AG09309 (cell line): ENCODE data around the gene CEP131.

Experiments
- DNase-seq: peaks from one replicate; pipeline ENCODE4 v3.0.0-alpha.2; 2010; ENCODE audit warnings: low read depth
- H3K4me3 ChIP-seq: 2 replicates; pipeline ENCODE4 v1.5.1; 2011; ENCODE audit warnings: mild to moderate bottlenecking, low read depth, low read length, moderate library complexity; ENCODE audit not compliant: control insufficient read depth
- CTCF ChIP-seq: IDR thresholded peaks from 2 replicates; pipeline ENCODE4 v1.5.1; 2011; ENCODE audit warnings: mild to moderate bottlenecking, low read depth, low read length, inconsistent platforms; ENCODE audit not compliant: insufficient read depth, control insufficient read depth; ENCODE audit errors: missing control alignments

The CEP131 gene

DNA sequence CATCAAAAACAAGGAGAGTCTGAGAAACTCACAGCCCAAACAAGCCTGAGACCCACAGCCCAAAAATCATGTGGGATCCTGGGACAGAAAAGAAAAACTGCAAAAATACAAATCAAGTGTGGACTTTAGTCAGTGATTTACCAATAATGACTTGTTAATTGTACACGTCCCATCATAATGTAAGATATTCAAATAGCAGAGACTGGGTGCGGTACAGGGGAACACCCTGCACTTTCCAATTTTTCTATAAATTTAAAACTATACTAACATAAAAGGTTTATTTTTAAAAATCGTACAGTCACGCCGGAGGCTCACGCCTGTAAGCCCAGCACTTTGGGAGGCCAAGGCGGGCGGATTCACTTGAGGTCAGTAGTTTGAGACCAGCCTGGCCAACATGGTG, 8.8 kb downstream of the CEP131 start:
- TF ChIP-seq CTCF, result no peak
- DNase-seq, result no peak
- no peak overlapping the region for H3K4me3 ChIP-seq

DNA sequence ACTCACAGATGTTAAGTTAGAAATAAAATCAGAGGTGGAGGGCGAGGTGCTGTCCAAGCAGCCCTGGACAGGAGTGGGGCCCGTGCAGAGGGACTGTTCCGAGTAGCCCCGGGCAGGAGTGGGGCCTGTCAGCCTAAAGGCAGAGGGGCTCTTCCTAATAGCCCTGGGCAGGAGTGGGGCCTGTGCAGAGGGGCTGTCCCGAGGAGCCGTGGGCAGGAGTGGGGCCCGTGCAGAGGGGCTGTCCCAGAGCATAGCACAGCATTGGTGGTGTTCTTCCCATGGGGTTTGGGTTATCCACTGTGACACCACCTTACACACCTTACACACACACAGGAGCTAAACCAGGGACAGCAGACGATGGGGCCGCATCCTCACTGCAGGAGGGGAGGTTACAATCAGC, 10.4 kb downstream of the CEP131 start:
- TF ChIP-seq CTCF, result no peak
- DNase-seq, result no peak
- H3K4me3 ChIP-seq, result no peak overlapping the region

- DNase-seq, result no peak
- TF ChIP-seq CTCF, result no peak
- H3K4me3 ChIP-seq, result no peak overlapping the region
Measured at GRCh38 chr17:81210868-81211267, 11.9 kb downstream of the CEP131 start.

GRCh38 chr17:81210466-81210865, 12.3 kb downstream of the CEP131 start:
- no peak for DNase-seq
- H3K4me3 ChIP-seq, result no peak overlapping the region
- TF ChIP-seq CTCF, result no peak

- TF ChIP-seq CTCF, result no peak
- DNase-seq, result no peak
- no peak overlapping the region for H3K4me3 ChIP-seq
Measured at GRCh38 chr17:81209141-81209540, 13.6 kb downstream of the CEP131 start.

DNA sequence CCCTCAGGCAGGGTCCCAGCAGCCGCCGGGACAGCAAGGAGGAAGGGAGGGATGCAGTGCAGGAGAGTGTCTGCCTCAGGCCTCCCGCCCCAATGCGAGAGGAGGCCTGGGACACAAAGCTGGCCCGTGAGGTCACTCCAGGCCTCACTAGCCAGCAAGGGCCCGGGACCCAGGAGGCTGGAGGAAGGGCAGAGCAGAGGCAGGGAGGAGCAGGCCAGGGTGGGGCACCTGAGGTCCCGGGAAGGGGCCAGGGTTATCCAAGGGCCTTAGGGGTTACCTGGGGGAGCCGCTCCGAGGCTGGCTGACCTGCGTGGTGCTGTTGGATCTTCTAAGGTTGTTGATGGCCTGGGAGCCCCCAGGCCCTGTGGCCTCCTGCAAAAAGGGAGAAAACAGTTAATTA, 14.1 kb downstream of the CEP131 start:
- DNase-seq, result no peak
- H3K4me3 ChIP-seq, result no peak overlapping the region
- no peak for TF ChIP-seq CTCF
